ENCODE measurements around the gene PDE4B.

PDE4B gene

DNA sequence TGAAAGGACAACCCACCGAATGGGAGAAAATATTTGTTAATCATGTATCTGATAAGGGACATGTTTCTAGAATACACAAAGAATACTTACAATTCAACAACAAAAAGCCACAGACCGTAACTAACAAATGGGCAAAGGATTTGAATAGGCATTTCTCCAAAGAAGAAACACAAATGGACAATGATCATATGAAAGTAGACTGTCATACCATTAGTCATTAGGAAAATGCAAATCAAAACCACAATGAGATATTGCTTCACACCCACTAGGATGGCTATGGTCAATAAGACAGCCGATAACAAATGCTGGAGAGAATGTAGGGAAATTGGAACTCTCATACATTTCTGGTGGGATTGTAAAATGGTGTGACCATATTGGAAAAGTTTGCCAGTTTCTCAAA lies 374.1 kb downstream of the PDE4B start:
- TF ChIP-seq, protein P1, sequence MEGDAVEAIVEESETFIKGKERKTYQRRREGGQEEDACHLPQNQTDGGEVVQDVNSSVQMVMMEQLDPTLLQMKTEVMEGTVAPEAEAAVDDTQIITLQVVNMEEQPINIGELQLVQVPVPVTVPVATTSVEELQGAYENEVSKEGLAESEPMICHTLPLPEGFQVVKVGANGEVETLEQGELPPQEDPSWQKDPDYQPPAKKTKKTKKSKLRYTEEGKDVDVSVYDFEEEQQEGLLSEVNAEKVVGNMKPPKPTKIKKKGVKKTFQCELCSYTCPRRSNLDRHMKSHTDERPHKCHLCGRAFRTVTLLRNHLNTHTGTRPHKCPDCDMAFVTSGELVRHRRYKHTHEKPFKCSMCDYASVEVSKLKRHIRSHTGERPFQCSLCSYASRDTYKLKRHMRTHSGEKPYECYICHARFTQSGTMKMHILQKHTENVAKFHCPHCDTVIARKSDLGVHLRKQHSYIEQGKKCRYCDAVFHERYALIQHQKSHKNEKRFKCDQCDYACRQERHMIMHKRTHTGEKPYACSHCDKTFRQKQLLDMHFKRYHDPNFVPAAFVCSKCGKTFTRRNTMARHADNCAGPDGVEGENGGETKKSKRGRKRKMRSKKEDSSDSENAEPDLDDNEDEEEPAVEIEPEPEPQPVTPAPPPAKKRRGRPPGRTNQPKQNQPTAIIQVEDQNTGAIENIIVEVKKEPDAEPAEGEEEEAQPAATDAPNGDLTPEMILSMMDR (IDR thresholded peaks at IDR 0.05; ENCODE audit: extremely low read depth, missing control alignments) = no peak
- no peak for DNase-seq (ENCODE audit: low spot score)

DNA sequence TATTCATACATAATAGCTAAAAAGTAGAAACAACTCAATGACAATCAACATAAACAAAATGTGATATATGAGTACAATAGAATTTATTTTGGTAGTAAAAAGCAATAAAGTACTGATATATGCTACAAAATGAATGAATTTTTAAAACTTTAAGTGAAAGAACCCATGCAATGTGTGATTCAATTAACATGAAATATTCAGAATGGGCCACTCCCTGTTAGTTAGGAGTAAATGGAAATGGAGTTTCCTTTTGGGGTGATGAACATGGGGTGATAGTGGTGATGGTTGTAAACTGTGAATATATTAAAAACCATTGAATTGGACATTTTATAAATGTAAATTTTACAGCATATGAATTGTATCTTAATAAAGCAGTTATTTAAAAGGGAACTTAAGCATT lies 374.6 kb downstream of the PDE4B start:
- DNase-seq (ENCODE audit: low spot score) = no peak
- TF ChIP-seq, protein P1 (IDR thresholded peaks at IDR 0.05; ENCODE audit: extremely low read depth, missing control alignments) = no peak

DNA sequence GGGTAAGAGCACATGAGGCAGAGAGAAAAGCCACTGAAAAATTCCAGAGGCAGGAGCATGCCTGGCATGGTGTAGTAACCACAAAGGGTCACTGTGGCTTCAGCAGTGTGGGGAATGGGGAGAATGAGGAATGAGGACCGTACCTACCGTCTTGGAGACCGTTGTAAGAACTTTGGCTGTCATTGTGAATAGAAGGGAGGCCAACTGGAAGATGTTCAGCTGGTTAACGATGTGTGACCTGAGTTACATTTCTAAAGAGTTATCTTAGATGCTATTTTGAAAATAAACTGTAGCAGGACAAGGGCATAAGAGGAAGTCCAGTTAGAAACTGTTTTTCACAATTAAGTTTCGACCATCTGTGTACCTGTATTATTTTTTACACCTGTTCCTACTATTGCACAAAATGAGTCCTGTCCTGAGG lies 375.8 kb downstream of the PDE4B start:
- no peak for DNase-seq (ENCODE audit: low spot score)

DNA sequence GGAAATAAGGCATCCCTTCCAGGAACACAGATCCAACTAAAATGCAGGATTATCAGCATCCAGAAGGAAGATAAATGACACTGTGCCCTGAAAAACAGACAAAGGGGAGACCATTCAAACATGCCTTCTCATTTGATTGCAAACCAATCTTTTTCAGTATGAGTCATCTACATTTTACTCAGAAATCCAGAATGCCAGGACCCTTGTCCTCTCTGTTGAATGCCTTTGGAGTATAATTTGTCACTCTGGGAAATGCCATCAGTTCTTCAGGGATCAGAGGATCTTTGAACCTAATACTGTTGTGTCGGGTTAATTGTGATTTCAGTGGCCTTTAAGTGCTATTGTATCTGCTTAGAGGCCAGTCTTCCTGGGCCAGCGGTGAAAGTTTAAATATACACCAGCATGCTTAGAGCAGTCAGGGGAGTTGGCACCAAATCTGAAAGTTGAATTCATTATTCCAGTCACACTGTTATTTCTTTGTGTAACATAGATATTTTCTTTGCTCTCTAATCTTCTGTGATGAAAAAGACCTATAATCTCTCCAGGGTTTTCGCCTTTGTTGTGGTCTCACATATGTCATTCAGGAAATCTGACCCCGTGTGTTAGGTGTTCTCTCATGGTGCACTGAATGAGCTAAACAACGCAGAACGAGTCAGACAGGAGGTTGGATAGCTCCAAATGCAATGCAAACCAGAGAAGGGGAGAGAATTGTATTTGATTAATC lies 376.4 kb downstream of the PDE4B start:
- TF ChIP-seq, protein P1 (IDR thresholded peaks at IDR 0.05; ENCODE audit: extremely low read depth, missing control alignments) = no peak
- DNase-seq (ENCODE audit: low spot score) = no peak

More for the DNA sequence above, 375.8 kb downstream of the PDE4B start:
- TF ChIP-seq, protein P1 (IDR thresholded peaks at IDR 0.05; ENCODE audit: extremely low read depth, missing control alignments) = no peak

DNA sequence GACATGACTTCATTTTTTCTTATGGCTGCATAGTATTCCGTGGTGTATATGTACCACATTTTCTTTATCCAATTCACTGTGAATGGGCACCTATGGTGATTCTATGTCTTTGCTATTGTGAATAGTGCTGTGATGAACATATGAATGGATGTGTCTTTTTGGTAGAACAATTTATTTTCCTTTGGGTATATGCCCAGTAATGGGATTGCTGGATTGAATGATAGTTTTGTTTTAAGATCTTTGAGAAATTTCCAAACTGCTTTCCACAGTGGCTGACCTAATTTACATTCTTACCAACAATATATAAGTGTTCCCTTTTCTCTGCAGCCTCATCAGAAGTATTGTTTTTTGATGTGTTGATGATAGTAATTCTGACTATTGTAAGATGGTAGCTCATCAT lies 379.6 kb downstream of the PDE4B start:
- TF ChIP-seq, protein P1 (IDR thresholded peaks at IDR 0.05; ENCODE audit: extremely low read depth, missing control alignments) = no peak
- no peak for DNase-seq (ENCODE audit: low spot score)

DNA sequence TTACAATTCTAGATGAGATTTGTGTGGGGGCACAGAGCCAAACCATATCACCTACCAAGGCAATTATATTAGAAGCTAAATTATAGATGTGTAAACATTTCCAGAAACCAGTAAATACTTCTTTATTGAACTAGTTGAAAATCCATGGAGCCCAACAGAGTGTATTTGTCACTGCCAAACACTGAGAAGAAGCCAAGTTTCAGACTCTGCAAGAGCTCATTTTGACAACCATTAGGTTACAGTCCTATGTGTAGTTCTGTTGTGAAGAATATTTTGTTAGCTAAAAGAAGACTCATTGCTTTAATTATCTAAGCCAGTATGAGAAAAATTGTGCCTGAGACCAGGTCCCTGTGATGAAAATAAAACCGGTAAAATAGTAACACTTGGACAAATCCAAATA lies 382.4 kb downstream of the PDE4B start:
- DNase-seq (ENCODE audit: low spot score) = no peak
- TF ChIP-seq, protein P1 (IDR thresholded peaks at IDR 0.05; ENCODE audit: extremely low read depth, missing control alignments) = no peak

DNA sequence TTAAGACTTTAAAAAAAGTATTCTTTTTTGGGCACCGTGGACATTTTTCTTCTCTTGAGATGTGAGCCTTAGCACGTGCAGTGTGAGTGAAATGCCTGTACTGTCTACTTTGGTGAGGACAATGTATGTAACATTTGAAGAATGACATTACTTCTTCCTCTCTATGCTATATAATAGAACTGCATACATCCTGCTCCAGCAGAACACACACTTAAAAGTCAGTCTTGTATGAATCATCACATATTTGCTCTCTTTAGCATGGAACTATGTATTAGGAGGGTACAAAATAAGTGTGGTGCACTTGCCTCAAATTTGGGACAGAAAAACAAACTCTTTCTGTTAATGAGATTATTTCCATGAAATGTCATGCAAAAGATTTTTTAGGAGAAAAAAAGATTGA lies 382.9 kb downstream of the PDE4B start:
- TF ChIP-seq, protein P1 (IDR thresholded peaks at IDR 0.05; ENCODE audit: extremely low read depth, missing control alignments) = no peak
- no peak for DNase-seq (ENCODE audit: low spot score)

All from GM20000 (cell line).